GM12891 (cell line): Measurements from ENCODE around the gene PRKRIP1.

ENCODE experiments used
- POLR2A ChIP-seq: IDR thresholded peaks from 2 replicates; pipeline ENCODE4 v1.6.1; 2011; ENCODE audit warnings: low read depth, low read length, control low read depth
- POLR2AphosphoS5 ChIP-seq: IDR thresholded peaks from 2 replicates; pipeline ENCODE4 v1.6.1; 2011; ENCODE audit warnings: low read depth, low read length, control low read depth
- TAF1 ChIP-seq: IDR thresholded peaks from 2 replicates; pipeline ENCODE4 v1.6.1; 2011; ENCODE audit warnings: low read depth, low read length, control low read depth

GRCh38 chr7:102456327-102456726, 60.2 kb downstream of the PRKRIP1 start:
- TF ChIP-seq POLR2AphosphoS5 (no peak), TAF1 (no peak), POLR2A (no peak)
